Right lobe of liver (tissue), 6 donors: ENCODE measurements around the gene TBL2. TPM values are rescaled to one million over a fixed set of nuclear protein-coding genes. Genes with fewer than 3 reads are reported as not detected.
"Not testable (repeated sequence)": the region's sequence is repeated elsewhere in the genome, so short reads cannot be mapped to it uniquely, and the experiment has no call there.

Experiments
- ATAC-seq, 4 donors: fragments of 200-7000 bp; cut with Tn5 transposase; one replicate each; pipeline ENCODE4 v1.9.1; 2020; ENCODE audit warnings: mild to moderate bottlenecking in 4 of 4, moderate library complexity in 4 of 4
- DNase-seq, 3 donors: peaks; one replicate each; pipeline ENCODE4 v3.0.0-alpha.2; 2020
- H3K27ac ChIP-seq, 3 donors: fragments of 200-600 bp; one replicate each; pipeline ENCODE4 v1.8.0; 2022
- H3K27me3 ChIP-seq, 2 donors: fragments of 200-600 bp; one replicate each; pipeline ENCODE4 v1.8.0; 2022
- H3K36me3 ChIP-seq, 4 donors: fragments of 200-600 bp; sonication (generic) in 1 of 4; one replicate each; pipeline versions ENCODE4 v1.5.1 to v1.8.0; 2017 to 2022; ENCODE audit warnings: control low read depth in 1 of 4
- H3K4me1 ChIP-seq, 4 donors: fragments of 200-600 bp; sonication (generic) in 1 of 4; one replicate each; pipeline versions ENCODE4 v1.5.1 to v1.8.0; 2017 to 2022; ENCODE audit warnings: control low read depth in 1 of 4
- H3K4me3 ChIP-seq, 3 donors: fragments of 200-600 bp; one replicate each; pipeline ENCODE4 v1.8.0; 2022
- H3K9me3 ChIP-seq, 4 donors: fragments of 200-600 bp; sonication (generic) in 1 of 4; one replicate each; pipeline versions ENCODE4 v1.5.1 to v1.8.0; 2017 to 2022; ENCODE audit warnings: control low read depth in 1 of 4
- CTCF ChIP-seq, 4 donors: fragments of 200-600 bp in 3 of 4; fragments of 450-650 bp in 1 of 4; IDR thresholded peaks; one replicate each; pipeline versions ENCODE4 v1.5.1 to v1.8.0; 2016 to 2022; ENCODE audit warnings: antibody characterized with exemption in 4 of 4, mild to moderate bottlenecking in 2 of 4
- POLR2A ChIP-seq: fragments of 450-650 bp; IDR thresholded peaks from one replicate; pipeline ENCODE4 v1.6.1; 2017; ENCODE audit warnings: antibody characterized with exemption, mild to moderate bottlenecking
- WGBS: methylation state at CpG from one replicate; pipeline ENCODE4 v1.1.6; 2018; ENCODE audit warnings: low coverage, low lambda C conversion rate; ENCODE audit not compliant: insufficient coverage; ENCODE audit errors: missing lambda C conversion rate; 5-methylcytosine and 5-hydroxymethylcytosine counted together
- intact Hi-C, 2 donors: fragments of 100-400 bp; cut with DNase I; formaldehyde crosslinking; loops; one replicate each; pipeline versions ENCODE4 v1.11.2 to v1.14.1; 2022
- total RNA-seq, 6 experiments: library from RNA; depleted of rRNA in 2 of 6; stranded (reverse); fragments of >200 nt in 2 of 6; fragmentation: NEBNext Ultra II Directional in 3 of 6; extraction: Animal tissue kit (Norgen Biotek cat#: 25700) in 3 of 6; gene quantifications; one replicate each; pipeline versions ENCODE4 v1.1.0 to v1.2.4, GENCODE V29; 2016 to 2023
- donor health status: DM: no; HTN: yes; CAD: no.
- donor health status: DM: no; HTN: no; CAD: no.
- donor health status: DM: no; HTN: no; CAD: no.
- donor health status: DM: no; HTN: yes; CAD: no.
- donor health status: DM: no; HTN: yes; CAD: no.

Gene TBL2
- total RNA-seq, 6 experiments from 2014 or later = 12.3 to 31.1 (median 16.6) TPM

GRCh38 chr7:73582664-73583202 lies 4.4 kb upstream of the TBL2 start:
- TF ChIP-seq CTCF (IDR thresholded peaks at IDR 0.05) = no peak
- no peak for TF ChIP-seq POLR2A
- Histone ChIP-seq H3K27ac (no peak overlapping the region), H3K9me3 (no peaks in the 10 kb centered on the region), H3K4me3 (no peak overlapping the region), H3K27me3 (no peaks in the 10 kb centered on the region), H3K4me1 (peaks cover 0 to 6% (median under 1%) of the 10 kb centered on the region in 4 donors), H3K36me3 (no peaks in the 10 kb centered on the region)
- WGBS = 64% methylated on average over 5 of the region's 6 CpGs
- DNase-seq (peak in 1 of 3 donors; percentile 41), ATAC-seq (no peak)
- intact Hi-C loops = no loop called here

- H3K4me3 ChIP-seq, ATAC-seq, intact Hi-C loops, H3K9me3 ChIP-seq, H3K27ac ChIP-seq, H3K4me1 ChIP-seq, H3K36me3 ChIP-seq, H3K27me3 ChIP-seq: not testable (repeated sequence)
- DNase-seq = peak in 2 of 3 donors; percentile 21 to 35
- WGBS = 48% methylated on average over 9 of the region's 9 CpGs
Measured at GRCh38 chr7:73581006-73581405, 2.6 kb upstream of the TBL2 start.

GRCh38 chr7:73577627-73578341 lies 595 bp downstream of the TBL2 start:
- TF ChIP-seq CTCF (IDR thresholded peaks at IDR 0.05) (no peak), POLR2A (no peak)
- peaks cover 0 to 9% (median 2%) of the 10 kb centered on the region in 4 donors for H3K4me1 ChIP-seq
- H3K36me3 ChIP-seq = peaks cover 0 to 22% (median 14%) of the 10 kb centered on the region in 4 donors
- peak in 2 of 3 donors; percentile 24 to 47 for DNase-seq
- intact Hi-C loops = no loop called here
- WGBS = 15% methylated on average over 14 of the region's 32 CpGs
- no peaks in the 10 kb centered on the region for H3K9me3 ChIP-seq
- peak overlapping the region; percentile 56 to 89 (median 66) for H3K27ac ChIP-seq
- H3K4me3 ChIP-seq = peak overlapping the region; percentile 85 to 98 (median 93)
- ATAC-seq = peak; percentile 1 to 21 (median 4)
- no peaks in the 10 kb centered on the region for H3K27me3 ChIP-seq

GRCh38 chr7:73573791-73574190 lies 4.6 kb downstream of the TBL2 start:
- Histone ChIP-seq H3K4me1 (peaks cover 0 to 9% (median 2%) of the 10 kb centered on the region in 4 donors), H3K27me3 (no peaks in the 10 kb centered on the region), H3K27ac (no peak overlapping the region), H3K9me3 (no peaks in the 10 kb centered on the region), H3K36me3 (peaks cover 0 to 50% (median 36%) of the 10 kb centered on the region in 4 donors), H3K4me3 (no peak overlapping the region)
- intact Hi-C loops = no loop called here
- no peak for ATAC-seq
- TF ChIP-seq POLR2A = no peak
- no peak for TF ChIP-seq CTCF (IDR thresholded peaks at IDR 0.05)
- no CpG with 5 or more reads among the region's 11 CpGs for WGBS
- peak in 1 of 3 donors; percentile 20 for DNase-seq

GRCh38 chr7:73573276-73573675 lies 5.1 kb downstream of the TBL2 start:
- Histone ChIP-seq H3K4me3 (no peak overlapping the region), H3K36me3 (peaks cover 0 to 50% (median 36%) of the 10 kb centered on the region in 4 donors), H3K9me3 (no peaks in the 10 kb centered on the region), H3K4me1 (peaks cover 0 to 9% (median 2%) of the 10 kb centered on the region in 4 donors), H3K27ac (no peak overlapping the region), H3K27me3 (no peaks in the 10 kb centered on the region)
- WGBS = 100% methylated on average over 1 of the region's 9 CpGs
- peak in 1 of 3 donors; percentile 36 for DNase-seq
- intact Hi-C loops = no loop called here
- TF ChIP-seq CTCF (IDR thresholded peaks at IDR 0.05) (no peak), POLR2A (no peak)
- ATAC-seq = no peak
